ENCODE measurements around the gene ZSWIM8.

DNA sequence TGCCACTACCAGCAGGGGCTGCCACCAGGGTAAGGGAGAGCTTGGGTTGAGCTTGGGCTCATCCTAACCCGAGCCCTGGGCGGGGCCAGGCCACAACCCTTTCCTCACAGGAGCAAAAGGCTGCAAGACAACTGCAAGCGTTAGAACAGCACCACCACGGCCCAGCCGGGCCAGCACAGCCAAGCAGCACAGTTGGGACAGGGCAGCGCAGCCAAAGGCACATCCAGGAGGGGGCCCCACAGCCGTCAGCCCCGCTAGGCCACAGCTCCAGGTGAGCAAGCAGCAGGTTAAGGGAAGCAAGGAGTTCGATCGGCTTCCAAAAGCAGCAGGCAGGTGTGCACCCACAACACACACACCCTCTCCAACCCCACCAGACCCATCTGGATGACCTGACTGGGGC, 33.0 kb downstream of the ZSWIM8 start:
- TF ChIP-seq, protein P1, sequence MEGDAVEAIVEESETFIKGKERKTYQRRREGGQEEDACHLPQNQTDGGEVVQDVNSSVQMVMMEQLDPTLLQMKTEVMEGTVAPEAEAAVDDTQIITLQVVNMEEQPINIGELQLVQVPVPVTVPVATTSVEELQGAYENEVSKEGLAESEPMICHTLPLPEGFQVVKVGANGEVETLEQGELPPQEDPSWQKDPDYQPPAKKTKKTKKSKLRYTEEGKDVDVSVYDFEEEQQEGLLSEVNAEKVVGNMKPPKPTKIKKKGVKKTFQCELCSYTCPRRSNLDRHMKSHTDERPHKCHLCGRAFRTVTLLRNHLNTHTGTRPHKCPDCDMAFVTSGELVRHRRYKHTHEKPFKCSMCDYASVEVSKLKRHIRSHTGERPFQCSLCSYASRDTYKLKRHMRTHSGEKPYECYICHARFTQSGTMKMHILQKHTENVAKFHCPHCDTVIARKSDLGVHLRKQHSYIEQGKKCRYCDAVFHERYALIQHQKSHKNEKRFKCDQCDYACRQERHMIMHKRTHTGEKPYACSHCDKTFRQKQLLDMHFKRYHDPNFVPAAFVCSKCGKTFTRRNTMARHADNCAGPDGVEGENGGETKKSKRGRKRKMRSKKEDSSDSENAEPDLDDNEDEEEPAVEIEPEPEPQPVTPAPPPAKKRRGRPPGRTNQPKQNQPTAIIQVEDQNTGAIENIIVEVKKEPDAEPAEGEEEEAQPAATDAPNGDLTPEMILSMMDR (conservative IDR thresholded peaks at IDR 0.05; ENCODE audit: low read depth in 2 of 2): peak; percentile 25 to 35; a peak in 1 of 4 replicates
- TF ChIP-seq, protein P2, sequence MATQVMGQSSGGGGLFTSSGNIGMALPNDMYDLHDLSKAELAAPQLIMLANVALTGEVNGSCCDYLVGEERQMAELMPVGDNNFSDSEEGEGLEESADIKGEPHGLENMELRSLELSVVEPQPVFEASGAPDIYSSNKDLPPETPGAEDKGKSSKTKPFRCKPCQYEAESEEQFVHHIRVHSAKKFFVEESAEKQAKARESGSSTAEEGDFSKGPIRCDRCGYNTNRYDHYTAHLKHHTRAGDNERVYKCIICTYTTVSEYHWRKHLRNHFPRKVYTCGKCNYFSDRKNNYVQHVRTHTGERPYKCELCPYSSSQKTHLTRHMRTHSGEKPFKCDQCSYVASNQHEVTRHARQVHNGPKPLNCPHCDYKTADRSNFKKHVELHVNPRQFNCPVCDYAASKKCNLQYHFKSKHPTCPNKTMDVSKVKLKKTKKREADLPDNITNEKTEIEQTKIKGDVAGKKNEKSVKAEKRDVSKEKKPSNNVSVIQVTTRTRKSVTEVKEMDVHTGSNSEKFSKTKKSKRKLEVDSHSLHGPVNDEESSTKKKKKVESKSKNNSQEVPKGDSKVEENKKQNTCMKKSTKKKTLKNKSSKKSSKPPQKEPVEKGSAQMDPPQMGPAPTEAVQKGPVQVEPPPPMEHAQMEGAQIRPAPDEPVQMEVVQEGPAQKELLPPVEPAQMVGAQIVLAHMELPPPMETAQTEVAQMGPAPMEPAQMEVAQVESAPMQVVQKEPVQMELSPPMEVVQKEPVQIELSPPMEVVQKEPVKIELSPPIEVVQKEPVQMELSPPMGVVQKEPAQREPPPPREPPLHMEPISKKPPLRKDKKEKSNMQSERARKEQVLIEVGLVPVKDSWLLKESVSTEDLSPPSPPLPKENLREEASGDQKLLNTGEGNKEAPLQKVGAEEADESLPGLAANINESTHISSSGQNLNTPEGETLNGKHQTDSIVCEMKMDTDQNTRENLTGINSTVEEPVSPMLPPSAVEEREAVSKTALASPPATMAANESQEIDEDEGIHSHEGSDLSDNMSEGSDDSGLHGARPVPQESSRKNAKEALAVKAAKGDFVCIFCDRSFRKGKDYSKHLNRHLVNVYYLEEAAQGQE (IDR thresholded peaks at IDR 0.05; ENCODE audit: unreplicated experiment): no peak
- no peak for TF ChIP-seq ZNF331 (CRISPR knock-in tag; IDR thresholded peaks at IDR 0.05; ENCODE audit: low read depth)
- TF ChIP-seq POLR2AphosphoS5 (IDR thresholded peaks at IDR 0.05; ENCODE audit: low read depth): no peak
- TF ChIP-seq EZH2 (IDR thresholded peaks at IDR 0.05; ENCODE audit: low read depth, unreplicated experiment): no peak
- TF ChIP-seq EZH2phosphoT487 (IDR thresholded peaks at IDR 0.05; ENCODE audit: unreplicated experiment): no peak
- TF ChIP-seq, protein P3, sequence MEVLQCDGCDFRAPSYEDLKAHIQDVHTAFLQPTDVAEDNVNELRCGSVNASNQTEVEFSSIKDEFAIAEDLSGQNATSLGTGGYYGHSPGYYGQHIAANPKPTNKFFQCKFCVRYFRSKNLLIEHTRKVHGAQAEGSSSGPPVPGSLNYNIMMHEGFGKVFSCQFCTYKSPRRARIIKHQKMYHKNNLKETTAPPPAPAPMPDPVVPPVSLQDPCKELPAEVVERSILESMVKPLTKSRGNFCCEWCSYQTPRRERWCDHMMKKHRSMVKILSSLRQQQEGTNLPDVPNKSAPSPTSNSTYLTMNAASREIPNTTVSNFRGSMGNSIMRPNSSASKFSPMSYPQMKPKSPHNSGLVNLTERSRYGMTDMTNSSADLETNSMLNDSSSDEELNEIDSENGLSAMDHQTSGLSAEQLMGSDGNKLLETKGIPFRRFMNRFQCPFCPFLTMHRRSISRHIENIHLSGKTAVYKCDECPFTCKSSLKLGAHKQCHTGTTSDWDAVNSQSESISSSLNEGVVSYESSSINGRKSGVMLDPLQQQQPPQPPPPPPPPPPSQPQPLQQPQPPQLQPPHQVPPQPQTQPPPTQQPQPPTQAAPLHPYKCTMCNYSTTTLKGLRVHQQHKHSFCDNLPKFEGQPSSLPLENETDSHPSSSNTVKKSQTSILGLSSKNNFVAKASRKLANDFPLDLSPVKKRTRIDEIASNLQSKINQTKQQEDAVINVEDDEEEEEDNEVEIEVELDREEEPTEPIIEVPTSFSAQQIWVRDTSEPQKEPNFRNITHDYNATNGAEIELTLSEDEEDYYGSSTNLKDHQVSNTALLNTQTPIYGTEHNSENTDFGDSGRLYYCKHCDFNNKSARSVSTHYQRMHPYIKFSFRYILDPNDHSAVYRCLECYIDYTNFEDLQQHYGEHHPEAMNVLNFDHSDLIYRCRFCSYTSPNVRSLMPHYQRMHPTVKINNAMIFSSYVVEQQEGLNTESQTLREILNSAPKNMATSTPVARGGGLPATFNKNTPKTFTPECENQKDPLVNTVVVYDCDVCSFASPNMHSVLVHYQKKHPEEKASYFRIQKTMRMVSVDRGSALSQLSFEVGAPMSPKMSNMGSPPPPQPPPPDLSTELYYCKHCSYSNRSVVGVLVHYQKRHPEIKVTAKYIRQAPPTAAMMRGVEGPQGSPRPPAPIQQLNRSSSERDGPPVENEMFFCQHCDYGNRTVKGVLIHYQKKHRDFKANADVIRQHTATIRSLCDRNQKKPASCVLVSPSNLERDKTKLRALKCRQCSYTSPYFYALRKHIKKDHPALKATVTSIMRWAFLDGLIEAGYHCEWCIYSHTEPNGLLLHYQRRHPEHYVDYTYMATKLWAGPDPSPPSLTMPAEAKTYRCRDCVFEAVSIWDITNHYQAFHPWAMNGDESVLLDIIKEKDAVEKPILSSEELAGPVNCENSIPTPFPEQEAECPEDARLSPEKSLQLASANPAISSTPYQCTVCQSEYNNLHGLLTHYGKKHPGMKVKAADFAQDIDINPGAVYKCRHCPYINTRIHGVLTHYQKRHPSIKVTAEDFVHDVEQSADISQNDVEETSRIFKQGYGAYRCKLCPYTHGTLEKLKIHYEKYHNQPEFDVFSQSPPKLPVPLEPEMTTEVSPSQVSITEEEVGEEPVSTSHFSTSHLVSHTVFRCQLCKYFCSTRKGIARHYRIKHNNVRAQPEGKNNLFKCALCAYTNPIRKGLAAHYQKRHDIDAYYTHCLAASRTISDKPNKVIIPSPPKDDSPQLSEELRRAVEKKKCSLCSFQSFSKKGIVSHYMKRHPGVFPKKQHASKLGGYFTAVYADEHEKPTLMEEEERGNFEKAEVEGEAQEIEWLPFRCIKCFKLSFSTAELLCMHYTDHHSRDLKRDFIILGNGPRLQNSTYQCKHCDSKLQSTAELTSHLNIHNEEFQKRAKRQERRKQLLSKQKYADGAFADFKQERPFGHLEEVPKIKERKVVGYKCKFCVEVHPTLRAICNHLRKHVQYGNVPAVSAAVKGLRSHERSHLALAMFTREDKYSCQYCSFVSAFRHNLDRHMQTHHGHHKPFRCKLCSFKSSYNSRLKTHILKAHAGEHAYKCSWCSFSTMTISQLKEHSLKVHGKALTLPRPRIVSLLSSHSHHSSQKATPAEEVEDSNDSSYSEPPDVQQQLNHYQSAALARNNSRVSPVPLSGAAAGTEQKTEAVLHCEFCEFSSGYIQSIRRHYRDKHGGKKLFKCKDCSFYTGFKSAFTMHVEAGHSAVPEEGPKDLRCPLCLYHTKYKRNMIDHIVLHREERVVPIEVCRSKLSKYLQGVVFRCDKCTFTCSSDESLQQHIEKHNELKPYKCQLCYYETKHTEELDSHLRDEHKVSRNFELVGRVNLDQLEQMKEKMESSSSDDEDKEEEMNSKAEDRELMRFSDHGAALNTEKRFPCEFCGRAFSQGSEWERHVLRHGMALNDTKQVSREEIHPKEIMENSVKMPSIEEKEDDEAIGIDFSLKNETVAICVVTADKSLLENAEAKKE (CRISPR knock-in tag; IDR thresholded peaks at IDR 0.05): no peak
- TF ChIP-seq, protein P4, sequence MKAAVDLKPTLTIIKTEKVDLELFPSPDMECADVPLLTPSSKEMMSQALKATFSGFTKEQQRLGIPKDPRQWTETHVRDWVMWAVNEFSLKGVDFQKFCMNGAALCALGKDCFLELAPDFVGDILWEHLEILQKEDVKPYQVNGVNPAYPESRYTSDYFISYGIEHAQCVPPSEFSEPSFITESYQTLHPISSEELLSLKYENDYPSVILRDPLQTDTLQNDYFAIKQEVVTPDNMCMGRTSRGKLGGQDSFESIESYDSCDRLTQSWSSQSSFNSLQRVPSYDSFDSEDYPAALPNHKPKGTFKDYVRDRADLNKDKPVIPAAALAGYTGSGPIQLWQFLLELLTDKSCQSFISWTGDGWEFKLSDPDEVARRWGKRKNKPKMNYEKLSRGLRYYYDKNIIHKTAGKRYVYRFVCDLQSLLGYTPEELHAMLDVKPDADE (IDR thresholded peaks at IDR 0.05): no peak
- TF ChIP-seq JUNB (IDR thresholded peaks at IDR 0.05; ENCODE audit: unreplicated experiment): no peak
- no peak for TF ChIP-seq CREB1 (CRISPR knock-in tag; IDR thresholded peaks at IDR 0.05; ENCODE audit: low read depth)
- TF ChIP-seq NANOG (IDR thresholded peaks at IDR 0.05; ENCODE audit: borderline replicate concordance): no peak
- no peak for TF ChIP-seq STAT1 (IDR thresholded peaks at IDR 0.05; ENCODE audit: unreplicated experiment)

All from GM23338 (cell line).